HTR-8/SVneo (cell line): ENCODE data around the gene TMEM222.

Experiments
- DNase-seq: peaks from one replicate; pipeline ENCODE4 v3.0.0; 2011; ENCODE audit warnings: low spot score, mixed read lengths; ENCODE audit not compliant: insufficient read length
- FAIRE-seq: peaks from 2 replicates; lab custom pipeline; 2011; peaks lifted over from hg19 to GRCh38; lab: Jason Lieb, UNC

TMEM222 gene

GRCh38 chr1:27303509-27303908 lies 18.5 kb upstream of the TMEM222 start:
- FAIRE-seq (no peak), DNase-seq (no peak)

GRCh38 chr1:27306071-27306470 lies 15.9 kb upstream of the TMEM222 start:
- FAIRE-seq: no peak
- no peak for DNase-seq

GRCh38 chr1:27306892-27307761 lies 14.8 kb upstream of the TMEM222 start:
- DNase-seq (no peak), FAIRE-seq (no peak)

GRCh38 chr1:27307874-27308598 lies 13.9 kb upstream of the TMEM222 start:
- DNase-seq (no peak), FAIRE-seq (no peak)

GRCh38 chr1:27314169-27314568 lies 7.8 kb upstream of the TMEM222 start:
- no peak for FAIRE-seq
- no peak for DNase-seq

GRCh38 chr1:27314737-27315136 lies 7.2 kb upstream of the TMEM222 start:
- no peak for FAIRE-seq
- DNase-seq: no peak

- FAIRE-seq: no peak
- DNase-seq: no peak
Measured at GRCh38 chr1:27316860-27317259, 5.1 kb upstream of the TMEM222 start.

GRCh38 chr1:27318136-27318535 lies 3.8 kb upstream of the TMEM222 start:
- no peak for DNase-seq
- FAIRE-seq: no peak

GRCh38 chr1:27318596-27318995 lies 3.4 kb upstream of the TMEM222 start:
- DNase-seq (no peak), FAIRE-seq (no peak)

GRCh38 chr1:27322569-27323240 lies 742 bp downstream of the TMEM222 start:
- no peak for FAIRE-seq
- DNase-seq: no peak

- DNase-seq (no peak), FAIRE-seq (no peak)
Measured at GRCh38 chr1:27325286-27325685, 3.3 kb downstream of the TMEM222 start.

GRCh38 chr1:27327964-27328363 lies 6.0 kb downstream of the TMEM222 start:
- DNase-seq (no peak), FAIRE-seq (no peak)

- DNase-seq (no peak), FAIRE-seq (no peak)
Measured at GRCh38 chr1:27330786-27331185, 8.8 kb downstream of the TMEM222 start.

- FAIRE-seq (no peak), DNase-seq (no peak)
Measured at GRCh38 chr1:27331426-27331825, 9.5 kb downstream of the TMEM222 start.

- no peak for DNase-seq
- no peak for FAIRE-seq
Measured at GRCh38 chr1:27331922-27332321, 10.0 kb downstream of the TMEM222 start.

- FAIRE-seq (no peak), DNase-seq (peak; percentile 51)
Measured at GRCh38 chr1:27332536-27333281, 10.7 kb downstream of the TMEM222 start.

GRCh38 chr1:27333717-27334279 lies 11.8 kb downstream of the TMEM222 start:
- FAIRE-seq (no peak), DNase-seq (no peak)

GRCh38 chr1:27335506-27336422 lies 13.8 kb downstream of the TMEM222 start:
- no peak for FAIRE-seq
- no peak for DNase-seq

- no peak for FAIRE-seq
- DNase-seq: no peak
Measured at GRCh38 chr1:27336756-27337155, 14.8 kb downstream of the TMEM222 start.
